Lower leg skin (tissue), 3 donors: ENCODE results near the gene KCNH3.

Experiments used
- POLR2A ChIP-seq, 2 donors: fragments of 450-650 bp; IDR thresholded peaks; one replicate each; pipeline ENCODE4 v1.6.1; 2016 to 2017; ENCODE audit warnings: antibody characterized with exemption in 2 of 2, mild to moderate bottlenecking in 1 of 2, moderate library complexity in 1 of 2
- TF ChIP-seq, protein P1 (sequence below), 3 donors: fragments of 450-650 bp; IDR thresholded peaks; one replicate each; pipeline ENCODE4 v1.5.1; 2016; ENCODE audit warnings: antibody characterized with exemption in 3 of 3, mild to moderate bottlenecking in 3 of 3, moderate library complexity in 2 of 3

- TF ChIP-seq, protein P1, sequence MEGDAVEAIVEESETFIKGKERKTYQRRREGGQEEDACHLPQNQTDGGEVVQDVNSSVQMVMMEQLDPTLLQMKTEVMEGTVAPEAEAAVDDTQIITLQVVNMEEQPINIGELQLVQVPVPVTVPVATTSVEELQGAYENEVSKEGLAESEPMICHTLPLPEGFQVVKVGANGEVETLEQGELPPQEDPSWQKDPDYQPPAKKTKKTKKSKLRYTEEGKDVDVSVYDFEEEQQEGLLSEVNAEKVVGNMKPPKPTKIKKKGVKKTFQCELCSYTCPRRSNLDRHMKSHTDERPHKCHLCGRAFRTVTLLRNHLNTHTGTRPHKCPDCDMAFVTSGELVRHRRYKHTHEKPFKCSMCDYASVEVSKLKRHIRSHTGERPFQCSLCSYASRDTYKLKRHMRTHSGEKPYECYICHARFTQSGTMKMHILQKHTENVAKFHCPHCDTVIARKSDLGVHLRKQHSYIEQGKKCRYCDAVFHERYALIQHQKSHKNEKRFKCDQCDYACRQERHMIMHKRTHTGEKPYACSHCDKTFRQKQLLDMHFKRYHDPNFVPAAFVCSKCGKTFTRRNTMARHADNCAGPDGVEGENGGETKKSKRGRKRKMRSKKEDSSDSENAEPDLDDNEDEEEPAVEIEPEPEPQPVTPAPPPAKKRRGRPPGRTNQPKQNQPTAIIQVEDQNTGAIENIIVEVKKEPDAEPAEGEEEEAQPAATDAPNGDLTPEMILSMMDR (IDR thresholded peaks at IDR 0.05): no peak
- no peak for TF ChIP-seq POLR2A (IDR thresholded peaks at IDR 0.05)
Observed at GRCh38 chr12:49501895-49502294, 36.9 kb upstream of the KCNH3 start.
